Motor neuron (in vitro differentiated cells): ENCODE data around the gene RBM18. TPM values are rescaled to one million over a fixed set of nuclear protein-coding genes. Genes with fewer than 3 reads are reported as not detected.

Source experiments
- ATAC-seq, 8 experiments: fragments of 200-7000 bp; cut with Tn5 transposase; replicated peaks in 6 of 8; 2 replicates each; pipeline ENCODE4 v1.8.0; 2021; ENCODE audit warnings: mild to moderate bottlenecking in 8 of 8, moderate library complexity in 8 of 8
- H3K27ac ChIP-seq, 2 donors: fragments of 250-450 bp; sonication (Bioruptor Pico); 2 replicates each; pipeline ENCODE4 v1.9.0; 2021; ENCODE audit warnings: antibody characterized with exemption in 2 of 2, mild to moderate bottlenecking in 2 of 2, moderate library complexity in 1 of 2
- H3K4me1 ChIP-seq, 2 donors: fragments of 250-450 bp; sonication (Bioruptor Pico); replicated peaks in 1 of 2; 2 replicates each; pipeline ENCODE4 v1.6.1; 2021; ENCODE audit warnings: antibody characterized with exemption in 2 of 2, mild to moderate bottlenecking in 2 of 2, moderate library complexity in 1 of 2
- H3K4me3 ChIP-seq, 5 donors: fragments of 250-450 bp; sonication (Bioruptor Pico); 2 replicates each; pipeline ENCODE4 v1.9.0; 2021; ENCODE audit warnings: antibody characterized with exemption in 5 of 5, mild to moderate bottlenecking in 5 of 5, moderate library complexity in 4 of 5
- WGBS, 10 experiments: fragments of 450-650 bp; shearing (Covaris generic); methylation state at CpG; one replicate each; pipeline ENCODE4 v1.0.0; 2022; 5-methylcytosine and 5-hydroxymethylcytosine counted together
- in situ Hi-C, 9 experiments: fragments of 400-800 bp; cut with MboI; loops; one replicate each; pipeline ENCODE4 v1.15.0; 2021; ENCODE audit warnings: low sequenced_read_pairs in 9 of 9, low pct_unique_long_range_greater_than_20kb in 2 of 9; ENCODE audit not compliant: unreplicated experiment in 9 of 9
- total RNA-seq, 8 experiments: library from RNA; unstranded; fragments of 300-600 nt; gene quantifications; 2 replicates each; pipeline versions ENCODE4 v1.2.3 to v1.2.4, GENCODE V29; 2022

The RBM18 gene, protein sequence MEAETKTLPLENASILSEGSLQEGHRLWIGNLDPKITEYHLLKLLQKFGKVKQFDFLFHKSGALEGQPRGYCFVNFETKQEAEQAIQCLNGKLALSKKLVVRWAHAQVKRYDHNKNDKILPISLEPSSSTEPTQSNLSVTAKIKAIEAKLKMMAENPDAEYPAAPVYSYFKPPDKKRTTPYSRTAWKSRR
- total RNA-seq: 10 to 100 TPM; 11.7 to 19.2 (median 15.4) TPM

DNA sequence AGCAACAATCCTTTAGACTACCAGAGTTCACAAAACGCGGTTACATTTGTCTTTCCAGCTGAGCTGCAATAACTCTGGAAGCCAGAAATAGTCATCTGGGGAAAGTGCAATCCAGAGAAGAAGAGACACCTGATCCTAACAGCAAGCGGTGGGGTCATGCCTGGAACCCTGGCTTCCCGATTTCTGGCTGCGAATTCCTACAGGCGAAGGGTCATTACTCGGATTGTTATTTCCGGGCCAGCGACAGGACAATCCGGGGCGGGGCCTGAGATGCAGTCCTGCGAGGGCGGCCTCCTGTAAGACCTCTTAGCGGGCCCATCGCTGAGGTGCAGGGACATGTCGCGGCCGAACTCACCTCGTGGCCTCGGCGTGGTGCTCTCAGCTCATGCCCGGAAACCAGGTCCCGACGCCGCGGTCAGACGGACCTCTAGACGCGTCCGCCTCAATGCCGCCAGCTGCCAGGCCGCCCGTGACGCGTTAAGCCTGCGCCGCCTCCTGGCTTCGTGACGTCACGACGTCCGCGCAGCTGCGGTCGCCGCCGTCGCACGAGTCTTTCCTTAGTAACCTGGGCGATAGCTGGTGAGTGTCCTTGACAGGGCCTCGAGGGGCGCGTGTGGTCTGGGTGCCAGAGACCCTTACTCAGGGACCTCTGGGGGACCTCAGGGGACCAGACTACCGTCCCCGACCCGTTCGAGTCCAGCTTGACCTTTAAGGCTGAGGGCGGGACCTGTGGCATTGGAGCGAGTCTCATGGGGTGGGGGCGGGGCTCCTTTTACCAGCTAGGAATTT is at the start of gene RBM18, which contains the start of gene MRRF:
Gene RBM18, minus strand, starts transcription at position 481 of the 789 bp plus-strand sequence. CDS start 3,348 bp downstream, outside the sequence.
Gene MRRF, plus strand, starts transcription at position 523 of the 789 bp plus-strand sequence. CDS start 6,010 bp downstream, outside the sequence.
- H3K27ac ChIP-seq: peak within 1 kb of the TSS; percentile 91 to 97
- 0 to 8% (median 0%) methylated on average over 1 to 27 of the region's 60 CpGs; no CpG with 5 or more reads in 3 of the 10 experiments for WGBS, 10 experiments
- ATAC-seq: peak; percentile 83 to 97 (median 94)
- in situ Hi-C loops: no loop called here
- peaks cover 11 to 13% of the 10 kb centered on the region in 2 donors for H3K4me1 ChIP-seq
- peak within 1 kb of the TSS; percentile 53 to 97 (median 74) for H3K4me3 ChIP-seq

- H3K4me3 ChIP-seq: no peak overlapping the region
- in situ Hi-C loops: no loop called here
- H3K27ac ChIP-seq: no peak overlapping the region
- H3K4me1 ChIP-seq: no peaks in the 10 kb centered on the region
- ATAC-seq: no peak
These were observed 49.5 kb upstream of the RBM18 start for GRCh38 chr9:122314165-122314564.

GRCh38 chr9:122309861-122310260 is 45.2 kb upstream of the RBM18 start:
- in situ Hi-C loops: no loop called here
- Histone ChIP-seq H3K27ac (no peak overlapping the region), H3K4me3 (no peak overlapping the region), H3K4me1 (no peaks in the 10 kb centered on the region)
- ATAC-seq: no peak
- WGBS, 10 experiments: 20 to 100% (median 67%) methylated on average over 1 to 2 of the region's 2 CpGs; no CpG with 5 or more reads in 3 of the 10 experiments

DNA sequence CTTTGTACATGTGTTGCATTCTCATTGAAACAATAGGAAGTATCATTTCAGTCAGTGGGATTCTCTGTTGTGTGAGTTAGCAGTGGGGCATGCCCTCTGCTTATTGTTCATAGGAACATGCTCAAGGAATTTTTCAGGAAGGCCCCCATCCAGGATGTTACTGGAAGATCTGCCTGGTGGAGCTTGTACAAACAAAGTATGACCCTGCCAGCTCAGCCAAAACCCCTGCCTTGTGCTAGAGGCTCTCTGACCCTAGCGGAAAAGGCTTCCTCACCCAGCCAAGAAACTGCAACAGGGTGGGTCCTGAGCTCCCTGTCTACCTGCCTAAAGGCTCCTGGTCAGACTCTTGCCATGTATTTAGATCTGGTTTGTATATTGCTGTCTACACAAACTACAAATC is 43.3 kb upstream of the RBM18 start:
- in situ Hi-C loops: no loop called here
- WGBS, 10 experiments: 83 to 100% (median 100%) methylated on average over 1 of the region's 1 CpG; no CpG with 5 or more reads in 2 of the 10 experiments
- ATAC-seq: no peak
- Histone ChIP-seq H3K27ac (no peak overlapping the region), H3K4me3 (no peak overlapping the region), H3K4me1 (no peaks in the 10 kb centered on the region)

DNA sequence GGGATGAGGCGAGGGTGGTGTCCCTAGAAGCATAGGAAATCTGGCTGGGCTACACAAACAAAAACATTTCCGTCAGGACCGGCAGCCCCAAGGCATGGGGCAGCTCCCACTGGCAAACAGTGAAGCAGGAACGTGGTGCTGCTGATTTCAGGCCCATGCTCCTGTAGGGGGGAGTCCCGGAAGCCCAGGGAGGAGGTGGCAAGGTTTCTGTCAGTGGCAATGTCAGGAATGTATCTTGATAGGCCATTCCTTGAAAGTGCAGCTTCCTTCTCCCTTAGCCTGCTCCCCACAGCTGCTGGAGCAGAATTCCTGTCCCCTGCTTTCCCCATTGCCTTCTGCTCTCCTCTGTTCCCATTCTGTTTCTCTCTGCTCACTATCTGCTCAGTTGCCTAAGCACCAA is 42.4 kb upstream of the RBM18 start:
- Histone ChIP-seq H3K4me1 (no peaks in the 10 kb centered on the region), H3K27ac (no peak overlapping the region), H3K4me3 (no peak overlapping the region)
- 60 to 100% (median 90%) methylated on average over 1 to 5 of the region's 5 CpGs; no CpG with 5 or more reads in 3 of the 10 experiments for WGBS, 10 experiments
- in situ Hi-C loops: no loop called here
- ATAC-seq: no peak

DNA sequence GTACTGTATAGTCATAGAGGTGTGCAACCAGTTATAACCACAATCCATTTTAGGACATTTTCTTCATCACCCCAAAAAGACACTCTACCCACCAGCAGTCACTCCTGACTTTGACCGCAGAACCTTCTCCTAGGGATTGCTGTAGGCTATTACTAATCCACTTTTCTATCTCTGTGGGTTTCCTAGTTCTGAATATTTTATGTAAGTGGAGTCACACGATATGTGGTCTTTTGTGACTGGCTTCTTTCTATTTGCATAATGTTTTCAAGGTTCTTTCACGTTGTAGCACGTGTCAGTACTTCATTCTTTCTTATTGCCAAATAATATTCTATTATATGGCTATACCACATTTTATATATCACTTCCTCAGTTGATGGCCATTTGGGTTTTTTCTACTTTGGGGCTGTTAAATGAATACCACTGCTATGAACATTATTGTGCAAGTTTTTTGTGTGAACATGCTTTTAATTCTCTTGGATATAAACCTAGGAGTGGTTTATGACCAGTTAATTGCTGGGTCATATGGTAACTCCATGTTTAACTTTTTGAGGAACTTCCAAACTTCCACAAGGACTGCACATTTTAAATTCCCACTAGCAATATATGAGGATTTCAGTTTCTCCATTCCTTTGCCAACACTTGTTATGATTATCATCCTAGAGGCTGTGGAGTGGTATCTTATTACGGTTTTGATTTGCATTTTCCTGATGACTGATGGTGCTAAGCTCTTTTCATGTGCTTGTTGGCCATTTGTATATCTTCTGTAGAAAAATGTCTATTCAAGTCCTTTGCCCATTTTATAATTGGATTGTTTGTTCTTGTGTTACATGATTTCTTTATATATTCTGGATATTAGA is 37.8 kb upstream of the RBM18 start:
- in situ Hi-C loops: no loop called here
- H3K4me3 ChIP-seq: no peak overlapping the region

DNA sequence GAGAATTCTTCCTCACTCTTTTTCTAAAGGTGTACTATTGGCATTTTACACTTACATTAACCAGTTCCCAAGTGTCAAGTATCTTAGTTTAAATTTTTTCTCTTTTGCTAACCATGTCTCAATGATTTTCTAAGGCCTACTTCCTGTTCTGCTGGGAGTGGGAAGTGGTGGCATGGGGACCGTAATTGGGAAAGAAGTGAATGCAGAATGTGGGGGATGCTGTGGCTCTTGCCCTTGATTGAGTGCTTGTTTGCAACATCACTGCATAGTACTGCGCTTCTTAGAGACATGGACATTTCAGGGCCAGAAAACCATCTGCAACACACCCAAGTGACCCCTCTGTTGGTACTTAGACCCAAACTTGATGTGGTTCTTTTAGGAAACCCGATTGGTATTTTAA is 32.9 kb upstream of the RBM18 start:
- in situ Hi-C loops: no loop called here
- ATAC-seq: no peak
- 77 to 100% (median 100%) methylated on average over 1 to 3 of the region's 3 CpGs; no CpG with 5 or more reads in 3 of the 10 experiments for WGBS, 10 experiments

More for the DNA sequence above, 37.8 kb upstream of the RBM18 start:
- Histone ChIP-seq H3K27ac (no peak overlapping the region), H3K4me1 (no peaks in the 10 kb centered on the region)
- ATAC-seq: peak in 3 of 8 experiments; percentile 64 to 83 (median 80)
- 2 to 100% (median 59%) methylated on average over 2 to 5 of the region's 5 CpGs for WGBS, 10 experiments

DNA sequence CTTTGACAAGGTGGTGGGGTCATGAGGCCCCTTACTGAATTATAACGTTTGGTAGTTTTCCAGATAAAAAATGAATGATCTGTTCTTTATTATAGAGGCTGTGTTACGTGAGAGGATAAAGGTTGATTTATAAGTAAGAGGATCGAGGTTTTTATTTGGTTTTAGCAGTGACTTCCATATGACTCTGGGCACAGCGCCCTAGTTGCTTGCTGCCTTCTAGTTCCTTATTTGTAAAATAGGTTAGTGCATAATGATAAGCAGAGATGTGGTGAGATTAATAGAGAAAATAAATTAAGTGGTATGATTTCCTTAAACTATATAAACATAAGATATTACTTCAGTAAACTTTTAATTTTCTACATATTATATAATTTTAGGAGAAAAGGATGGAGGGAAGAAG is 29.9 kb upstream of the RBM18 start:
- in situ Hi-C loops: no loop called here
- ATAC-seq: no peak
- no peak overlapping the region for H3K27ac ChIP-seq
- no peaks in the 10 kb centered on the region for H3K4me1 ChIP-seq
- H3K4me3 ChIP-seq: no peak overlapping the region
- WGBS, 10 experiments: 20 to 100% (median 95%) methylated on average over 1 to 4 of the region's 4 CpGs; no CpG with 5 or more reads in 1 of the 10 experiments

More for the DNA sequence above, 32.9 kb upstream of the RBM18 start:
- Histone ChIP-seq H3K4me3 (no peak overlapping the region), H3K4me1 (no peaks in the 10 kb centered on the region), H3K27ac (no peak overlapping the region)

GRCh38 chr9:122291458-122291857 is 26.8 kb upstream of the RBM18 start:
- in situ Hi-C loops: no loop called here
- H3K4me1 ChIP-seq: no peaks in the 10 kb centered on the region
- WGBS, 10 experiments: 10 to 100% (median 86%) methylated on average over 1 to 3 of the region's 3 CpGs; no CpG with 5 or more reads in 1 of the 10 experiments
- no peak overlapping the region for H3K4me3 ChIP-seq
- no peak for ATAC-seq
- H3K27ac ChIP-seq: no peak overlapping the region

- no peak overlapping the region for H3K4me3 ChIP-seq
- no peak for ATAC-seq
- H3K27ac ChIP-seq: no peak overlapping the region
- WGBS, 10 experiments: 67 to 100% (median 83%) methylated on average over 1 of the region's 1 CpG; no CpG with 5 or more reads in 6 of the 10 experiments
- H3K4me1 ChIP-seq: no peaks in the 10 kb centered on the region
- in situ Hi-C loops: no loop called here
These were observed 22.6 kb upstream of the RBM18 start for GRCh38 chr9:122287214-122287720.

DNA sequence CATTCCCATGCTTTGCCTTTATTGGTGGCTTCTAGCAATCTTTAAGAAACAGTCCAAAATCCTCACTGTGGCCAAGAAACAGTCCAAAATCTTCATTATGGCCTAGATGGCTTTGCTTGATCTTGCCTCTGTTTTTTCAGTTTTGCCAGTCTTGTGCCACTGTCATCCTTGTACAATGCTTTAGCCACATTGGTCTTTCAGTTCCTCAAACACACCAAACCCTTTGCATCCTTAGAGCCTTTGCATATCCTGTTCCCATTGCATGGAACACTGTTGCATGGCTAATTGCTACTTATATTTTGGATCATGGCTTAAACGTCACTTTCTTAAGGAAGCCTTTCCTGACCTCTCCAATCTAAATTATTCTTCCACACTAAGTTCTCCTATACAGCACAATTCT is 22.1 kb upstream of the RBM18 start:
- no peak overlapping the region for H3K4me3 ChIP-seq
- no peak overlapping the region for H3K27ac ChIP-seq
- 100% methylated on average over 1 of the region's 1 CpG; no CpG with 5 or more reads in 2 of the 10 experiments for WGBS, 10 experiments
- no peaks in the 10 kb centered on the region for H3K4me1 ChIP-seq
- in situ Hi-C loops: no loop called here
- no peak for ATAC-seq

- Histone ChIP-seq H3K4me1 (no peaks in the 10 kb centered on the region), H3K4me3 (no peak overlapping the region), H3K27ac (no peak overlapping the region)
- 90 to 100% (median 94%) methylated on average over 1 to 5 of the region's 5 CpGs; no CpG with 5 or more reads in 2 of the 10 experiments for WGBS, 10 experiments
- no peak for ATAC-seq
- in situ Hi-C loops: no loop called here
These were observed 16.7 kb upstream of the RBM18 start for GRCh38 chr9:122281368-122281767.
